GM23248 (cell line): ENCODE results near the gene ASB2.

Source experiments
- EZH2 ChIP-seq: fragments of 200-600 bp; sonication (generic); IDR thresholded peaks from 2 replicates; pipeline ENCODE4 v1.6.1; 2018; ENCODE audit warnings: antibody characterized with exemption, mild to moderate bottlenecking; ENCODE audit not compliant: insufficient read depth, poor library complexity, severe bottlenecking
- EZH2phosphoT487 ChIP-seq: fragments of 200-600 bp; sonication (generic); IDR thresholded peaks from 2 replicates; pipeline ENCODE4 v1.6.1; 2018; ENCODE audit warnings: antibody characterized with exemption, moderate library complexity, mild to moderate bottlenecking, low read depth; ENCODE audit not compliant: insufficient read depth

- no peak for TF ChIP-seq EZH2
- no peak for TF ChIP-seq EZH2phosphoT487
Measured at GRCh38 chr14:93946541-93947090, 29.8 kb downstream of the ASB2 start.
